Stimulated activated CD4-positive, alpha-beta T cell treated with anti-CD3 and anti-CD28 coated beads, Interleukin-15, amount 100 ng/mL, for 1 hour (primary cell): ENCODE data around the gene CHAF1A.

Experiments used
- DNase-seq, 2 donors: peaks; one replicate each; pipeline ENCODE4 v3.0.0-alpha.2; 2020; ENCODE audit warnings: low read depth in 1 of 2, low spot score in 1 of 2

Gene CHAF1A

DNA sequence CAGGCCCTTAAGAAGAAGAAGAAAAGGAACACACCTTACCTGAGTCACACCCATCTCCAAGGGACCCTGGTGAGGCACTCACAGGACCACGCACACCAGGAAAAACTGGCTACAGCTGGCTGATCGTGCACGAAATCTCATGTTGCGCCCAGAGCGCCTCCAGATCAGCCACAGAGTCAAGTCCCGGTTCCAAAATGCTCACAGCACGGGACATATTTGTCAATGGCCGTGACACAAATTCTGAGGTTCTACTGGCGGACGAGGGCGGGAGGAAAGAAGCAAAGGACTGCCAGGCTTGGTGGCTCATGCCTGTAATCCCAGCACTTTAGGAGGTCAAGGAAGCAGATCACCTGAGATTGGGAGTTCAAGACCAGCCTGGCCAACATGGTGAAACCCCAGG lies 23.6 kb upstream of the CHAF1A start:
- DNase-seq = no peak

DNA sequence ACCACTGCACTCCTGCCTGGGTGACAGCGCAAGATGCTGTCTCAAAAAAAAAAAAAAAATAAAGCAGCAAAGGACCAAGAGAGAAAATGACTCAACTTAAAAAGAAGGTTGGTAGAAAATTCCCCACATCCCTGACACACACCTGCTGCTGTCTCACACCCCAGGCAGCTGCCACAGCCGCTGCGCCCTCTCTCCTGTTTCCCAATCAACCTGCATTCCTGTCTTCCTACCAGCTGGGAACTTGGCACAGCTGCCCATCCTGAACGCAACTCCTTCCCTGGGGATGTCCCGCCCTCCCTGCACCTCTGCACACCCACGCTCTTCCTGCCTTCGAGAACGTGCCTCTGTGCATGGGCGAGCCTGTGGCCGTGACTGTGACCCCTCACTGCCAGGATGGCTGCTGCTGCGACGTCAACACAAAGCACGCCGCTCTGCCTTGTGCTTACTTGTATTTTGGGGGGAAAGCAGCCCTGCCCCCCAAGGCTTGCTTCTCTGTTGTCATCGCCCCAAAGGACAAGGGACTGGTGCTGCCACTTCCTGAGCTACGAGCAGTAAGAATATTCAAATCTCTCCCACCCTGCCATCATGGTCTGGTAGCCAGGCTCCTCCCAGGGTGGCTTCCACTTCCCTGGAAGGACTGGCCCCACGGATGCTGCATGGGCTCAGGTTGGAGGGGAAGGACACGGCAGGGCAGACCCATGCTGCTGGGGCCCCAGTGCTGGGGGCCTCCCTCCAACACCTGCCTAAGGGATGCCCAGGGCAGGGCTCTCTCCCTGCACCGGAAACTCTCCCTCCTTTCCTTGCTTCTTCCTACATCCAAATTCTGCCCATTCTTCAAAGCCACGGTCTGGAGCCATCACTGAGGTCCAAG lies 22.8 kb upstream of the CHAF1A start:
- DNase-seq = no peak

DNA sequence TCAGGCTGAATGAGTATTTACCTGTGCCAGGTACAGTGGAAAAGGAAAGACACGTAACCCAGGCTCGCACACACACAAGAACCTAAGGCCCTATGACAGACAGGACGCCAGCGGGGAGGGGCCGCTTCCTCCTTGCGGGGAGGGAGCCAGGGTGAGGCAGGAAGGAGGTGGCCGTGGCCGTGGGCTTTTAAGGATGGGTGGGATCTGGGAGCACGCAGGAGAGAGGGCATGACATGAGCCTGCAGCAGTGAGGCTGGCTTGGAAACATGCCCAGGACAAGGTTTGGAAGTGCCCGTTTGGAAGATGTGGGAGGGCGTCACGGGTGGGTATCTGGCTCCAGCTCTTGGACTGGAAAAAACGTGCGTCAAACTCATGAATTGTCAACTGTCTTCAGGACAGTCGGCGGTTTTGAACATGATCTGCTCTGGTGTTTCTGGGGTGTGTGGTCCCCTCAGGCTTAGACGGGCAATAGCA lies 22.1 kb upstream of the CHAF1A start:
- DNase-seq = peak; percentile 21 to 26

DNA sequence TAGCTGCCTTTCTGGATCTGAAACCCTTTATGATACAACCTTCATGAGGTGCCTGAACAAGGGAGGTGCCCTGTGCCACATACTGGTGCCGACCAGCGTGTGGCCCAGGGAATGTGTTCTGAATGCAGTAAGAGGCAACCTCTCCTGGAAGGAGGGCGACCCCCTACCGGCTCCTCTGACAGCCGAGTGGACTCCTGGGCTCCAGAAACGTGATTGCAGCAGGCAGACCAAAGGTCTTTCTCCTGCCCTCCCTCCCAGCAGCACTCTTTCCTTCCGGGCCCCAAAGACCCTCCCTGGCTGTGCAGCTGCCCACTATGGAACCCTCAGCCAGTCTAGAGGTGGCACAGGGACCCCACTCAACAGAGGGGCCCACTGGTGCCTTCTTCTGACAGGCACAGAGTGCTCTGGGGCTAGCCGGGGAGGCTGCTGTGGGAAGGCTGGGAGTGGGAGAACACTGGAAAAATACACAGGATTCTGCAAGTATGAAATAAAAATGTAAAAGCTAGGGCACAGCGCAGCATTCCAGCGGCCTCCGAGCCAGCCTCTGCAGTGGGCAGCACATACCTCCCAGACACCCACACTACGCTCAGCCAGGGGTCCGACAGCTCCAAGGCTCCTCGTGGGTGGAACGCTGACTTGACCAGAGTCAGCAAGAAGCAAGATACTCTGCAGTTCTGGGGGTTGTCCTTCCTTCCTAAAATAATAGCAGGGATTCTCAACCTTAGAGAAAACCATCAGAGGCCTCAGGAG lies 17.0 kb upstream of the CHAF1A start:
- no peak for DNase-seq

DNA sequence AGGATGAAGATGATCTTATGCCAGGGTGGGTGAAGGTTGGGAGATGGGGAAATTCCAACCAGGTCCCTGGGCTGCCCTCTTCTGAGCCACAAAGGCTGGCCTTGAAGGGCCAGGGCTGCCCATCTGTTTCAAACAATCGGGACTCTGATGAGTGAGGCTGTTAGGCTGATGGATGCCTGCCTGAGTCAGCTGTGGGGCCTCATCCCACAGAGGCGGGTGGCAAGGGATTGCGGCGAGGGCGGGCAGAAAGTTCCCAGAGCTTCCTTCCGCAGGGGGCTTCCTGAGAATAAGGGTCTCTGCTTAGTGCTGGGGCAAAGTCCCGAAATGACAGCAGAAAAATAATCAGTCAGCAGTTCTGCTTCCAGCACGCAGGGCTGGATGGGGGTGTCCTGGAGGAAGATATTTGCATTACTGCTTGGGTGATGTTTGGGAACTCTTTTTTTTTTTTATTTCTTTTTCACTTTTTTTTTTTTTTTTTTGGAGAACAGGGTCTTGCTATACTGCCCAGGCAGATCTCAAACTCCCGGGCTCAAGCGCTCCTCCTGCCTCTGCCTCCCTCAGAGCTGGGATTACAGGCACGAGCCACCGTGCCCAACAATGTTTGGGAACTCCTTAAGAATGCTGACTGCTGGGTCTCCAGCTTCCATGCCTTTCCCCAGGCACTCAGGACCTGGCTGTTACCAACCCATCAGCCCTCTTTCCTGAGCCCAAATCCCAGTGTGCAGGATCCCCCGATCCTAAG lies 16.2 kb upstream of the CHAF1A start:
- DNase-seq = no peak

DNA sequence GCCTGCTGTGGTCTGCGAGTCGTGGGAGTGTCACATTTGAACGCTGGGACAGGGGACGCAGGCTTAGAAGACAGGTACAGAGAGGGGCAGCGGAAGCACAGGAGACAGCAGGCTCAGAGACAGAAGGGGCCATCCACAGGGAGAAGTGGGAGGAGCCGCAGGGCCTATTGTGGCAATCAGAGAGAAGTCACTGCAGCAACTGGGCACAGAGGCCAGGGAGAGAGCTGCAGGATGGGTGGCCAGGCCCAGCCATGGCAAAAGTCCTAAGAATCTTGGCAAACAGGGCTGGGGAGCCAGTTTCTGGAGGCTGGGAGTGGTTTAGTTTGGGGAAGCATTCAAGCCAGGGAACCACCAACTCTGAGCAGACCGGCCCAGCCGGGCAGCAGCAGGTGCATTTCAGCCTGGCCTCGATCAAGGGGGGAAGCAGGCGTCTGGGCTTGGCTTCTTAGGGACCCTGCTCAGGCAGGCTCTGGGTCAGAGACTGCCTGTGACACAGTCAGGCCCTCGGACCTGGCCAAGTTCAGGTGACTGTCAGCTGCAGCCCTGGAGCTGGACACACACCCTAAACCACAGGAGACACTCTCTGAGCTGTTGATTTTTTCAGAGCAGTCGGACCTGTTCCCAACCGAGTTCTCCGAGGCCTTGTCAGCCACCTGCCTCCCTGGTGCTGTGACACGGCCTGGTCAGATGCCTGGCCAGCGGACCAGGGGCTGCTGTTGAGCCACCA lies 13.9 kb upstream of the CHAF1A start:
- DNase-seq = no peak

DNA sequence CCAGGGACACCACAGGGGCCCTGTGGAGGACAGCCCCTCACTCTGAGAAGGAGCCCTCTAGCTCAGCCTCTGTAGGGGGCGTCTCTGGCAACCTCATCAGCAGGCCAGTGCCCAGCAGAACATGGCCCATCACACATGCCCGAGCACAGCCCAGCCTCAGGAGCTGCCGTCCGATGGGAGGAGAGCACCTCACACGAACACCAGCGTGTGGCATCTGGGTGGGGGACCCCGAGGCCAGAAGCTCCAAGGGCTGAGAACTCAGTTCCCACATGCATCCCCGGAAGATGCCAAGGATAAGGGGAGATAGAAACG lies 13.4 kb upstream of the CHAF1A start:
- no peak for DNase-seq

DNA sequence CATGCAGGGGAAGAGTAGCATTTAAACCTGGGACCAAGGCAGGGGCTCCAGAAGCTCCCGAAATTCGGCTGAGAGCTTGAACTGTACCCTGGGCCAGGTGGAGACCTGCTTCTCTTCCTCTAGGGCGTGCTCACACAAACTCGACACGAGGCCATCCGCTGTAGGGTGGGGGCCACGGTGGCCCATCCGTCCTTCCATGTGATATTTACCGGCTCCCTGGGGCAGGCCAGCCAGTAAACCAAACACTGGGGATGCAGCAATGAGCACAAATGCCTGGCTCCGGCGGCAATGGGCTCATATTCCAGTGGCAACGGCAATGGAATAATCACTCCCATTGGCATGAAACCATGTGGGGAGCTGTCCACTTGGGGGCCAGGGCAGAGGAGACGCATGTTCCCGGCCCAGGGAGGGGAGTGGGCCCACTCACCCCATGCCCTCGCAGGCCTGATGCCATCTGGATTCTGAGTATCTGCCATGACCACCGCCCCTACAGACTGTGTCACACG lies 12.9 kb upstream of the CHAF1A start:
- no peak for DNase-seq

DNA sequence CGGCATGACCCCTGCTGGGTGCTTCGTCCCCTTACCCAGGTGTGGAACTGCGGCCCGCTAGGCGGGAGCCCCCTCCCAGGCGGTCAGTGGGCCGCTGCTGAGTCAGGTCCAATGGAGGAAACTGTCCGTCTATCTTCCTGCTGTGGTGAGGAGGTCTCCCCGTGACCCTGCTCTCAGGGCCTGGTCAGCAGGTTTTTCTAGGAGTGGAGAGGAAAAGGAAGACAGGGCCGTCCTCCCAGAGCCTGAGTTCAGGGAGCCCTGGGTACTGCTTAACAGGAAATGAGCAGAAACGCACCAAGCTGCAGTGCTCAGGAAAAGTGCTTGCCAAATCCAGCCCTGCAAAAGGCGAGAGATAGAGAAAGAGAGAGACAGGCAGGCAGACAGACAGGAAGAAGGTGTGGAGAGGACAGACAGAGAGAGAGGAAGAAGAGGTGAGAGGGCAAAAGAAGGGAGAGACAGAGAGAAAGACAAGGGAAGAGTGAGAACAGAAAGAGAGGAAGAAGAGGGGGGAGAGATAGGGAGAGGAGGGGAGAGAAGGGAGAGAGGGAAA lies 12.3 kb upstream of the CHAF1A start:
- no peak for DNase-seq

DNA sequence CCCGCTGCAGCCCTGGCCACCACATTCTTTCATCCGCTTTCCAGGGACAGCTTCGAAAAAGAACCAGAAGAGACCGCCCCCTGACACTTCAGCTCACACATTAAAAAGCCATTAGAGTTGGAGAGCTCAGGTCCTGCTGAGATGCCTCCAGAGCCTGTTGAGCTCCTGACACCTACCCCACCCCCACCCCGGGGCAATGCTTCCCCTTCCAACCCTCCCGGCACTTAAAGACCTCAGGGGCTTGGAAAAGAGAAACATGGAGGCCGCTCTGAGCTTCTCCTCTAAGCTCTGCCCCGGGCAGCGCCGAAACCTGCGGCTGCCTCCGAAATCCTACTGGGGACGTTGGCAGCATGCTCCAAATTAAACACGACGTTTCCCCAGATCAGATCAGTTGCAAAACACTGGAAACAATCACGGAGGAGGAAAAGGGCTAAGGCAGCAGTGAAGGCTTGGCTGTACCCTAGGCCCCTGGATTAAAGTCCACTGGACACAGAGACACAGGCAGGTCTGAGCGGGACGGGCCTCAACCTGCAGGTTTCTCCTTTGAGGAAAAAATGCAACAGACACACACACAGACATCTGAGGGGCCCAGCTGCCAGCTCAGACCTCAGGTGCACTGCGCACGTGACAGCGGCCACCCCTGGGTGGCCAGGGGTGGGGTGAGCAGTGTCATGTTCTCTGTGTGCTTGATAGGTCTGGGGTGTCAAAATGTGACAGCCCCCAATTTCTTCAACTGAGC lies 11.7 kb upstream of the CHAF1A start:
- no peak for DNase-seq

DNA sequence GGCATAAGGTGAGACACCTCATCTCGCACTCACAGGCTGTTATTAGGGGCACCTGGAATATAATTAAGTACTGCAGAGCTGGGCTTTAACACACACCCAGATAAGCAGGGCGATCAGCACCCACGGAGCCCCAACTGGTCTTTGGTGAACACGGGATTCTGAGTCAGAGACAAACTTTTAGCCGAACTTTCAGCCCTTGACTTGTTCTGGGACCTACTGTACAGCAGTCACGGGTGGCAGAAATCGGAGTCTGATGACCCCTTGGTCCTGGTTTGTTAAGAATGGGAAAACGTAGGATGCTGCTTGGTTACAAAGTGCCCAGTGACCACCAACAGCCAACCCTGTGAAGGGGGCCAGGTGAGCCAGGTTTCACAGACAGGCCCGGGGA lies 11.1 kb upstream of the CHAF1A start:
- DNase-seq = no peak

DNA sequence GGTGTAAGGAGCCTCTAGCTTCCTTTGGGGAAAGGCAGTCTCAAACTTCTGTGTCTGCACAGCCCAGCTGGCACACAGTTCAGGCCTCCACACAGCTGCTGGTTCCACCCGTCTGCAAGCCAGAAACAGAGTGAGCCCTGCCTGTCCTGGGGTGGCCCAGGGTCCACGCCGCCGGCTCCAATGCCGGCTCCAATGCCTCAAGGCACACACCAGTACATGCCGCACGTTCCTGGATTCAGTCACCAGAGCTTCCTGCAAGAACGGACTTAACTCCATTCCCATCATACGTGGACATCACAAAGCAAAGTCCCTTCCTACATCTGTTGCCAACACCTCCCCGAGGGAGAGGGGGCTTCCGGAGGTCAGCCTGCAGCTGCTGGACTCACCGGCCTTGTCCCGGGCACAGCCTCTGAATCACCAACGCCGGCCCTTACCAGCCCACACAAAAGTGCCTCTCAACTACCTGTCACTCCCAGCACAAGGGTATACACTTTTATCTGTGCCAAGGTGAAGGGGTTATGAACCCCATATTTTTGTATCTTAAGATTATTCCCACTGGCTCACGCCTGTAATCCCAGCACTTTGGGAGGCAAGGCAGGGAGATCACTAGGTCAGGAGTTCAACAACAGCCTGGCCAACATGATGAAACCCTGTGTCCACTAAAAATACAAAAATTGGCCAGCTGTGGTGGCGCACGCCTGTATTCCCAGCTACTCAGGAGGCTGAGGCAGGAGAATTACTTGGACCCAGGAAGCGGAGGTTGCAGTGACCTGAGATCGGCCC lies 10.5 kb upstream of the CHAF1A start:
- DNase-seq = no peak

DNA sequence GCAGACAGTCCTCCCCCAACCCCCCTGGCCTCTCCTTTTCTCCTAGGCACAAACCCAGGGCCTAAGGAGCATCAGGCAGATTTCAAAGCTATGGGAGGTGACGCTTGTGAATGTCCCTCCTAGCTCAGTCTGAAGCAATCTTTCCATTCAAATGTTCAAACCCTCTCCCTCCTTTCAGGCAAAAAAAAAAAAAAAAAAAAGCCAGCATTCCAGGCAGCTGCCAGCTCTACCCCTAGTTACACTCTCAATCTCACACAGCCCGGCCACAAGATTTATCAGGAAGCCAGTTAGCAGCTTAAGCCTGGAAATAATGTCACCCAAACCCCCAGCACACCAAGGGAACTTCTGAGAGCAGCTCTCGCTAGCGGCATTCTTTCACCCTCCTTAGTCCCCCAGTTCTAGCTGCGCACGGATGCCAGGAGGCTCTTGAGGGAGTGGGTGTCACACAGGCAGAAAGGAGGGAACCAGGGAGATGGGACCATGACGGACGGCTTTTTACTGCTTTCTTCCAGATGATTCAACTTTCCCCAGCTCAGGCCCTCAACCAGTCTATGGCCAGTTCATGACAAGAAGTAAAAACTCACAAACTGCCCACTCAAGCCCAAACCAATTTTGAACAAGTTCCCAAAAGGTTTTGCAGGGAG lies 8.4 kb upstream of the CHAF1A start:
- no peak for DNase-seq

DNA sequence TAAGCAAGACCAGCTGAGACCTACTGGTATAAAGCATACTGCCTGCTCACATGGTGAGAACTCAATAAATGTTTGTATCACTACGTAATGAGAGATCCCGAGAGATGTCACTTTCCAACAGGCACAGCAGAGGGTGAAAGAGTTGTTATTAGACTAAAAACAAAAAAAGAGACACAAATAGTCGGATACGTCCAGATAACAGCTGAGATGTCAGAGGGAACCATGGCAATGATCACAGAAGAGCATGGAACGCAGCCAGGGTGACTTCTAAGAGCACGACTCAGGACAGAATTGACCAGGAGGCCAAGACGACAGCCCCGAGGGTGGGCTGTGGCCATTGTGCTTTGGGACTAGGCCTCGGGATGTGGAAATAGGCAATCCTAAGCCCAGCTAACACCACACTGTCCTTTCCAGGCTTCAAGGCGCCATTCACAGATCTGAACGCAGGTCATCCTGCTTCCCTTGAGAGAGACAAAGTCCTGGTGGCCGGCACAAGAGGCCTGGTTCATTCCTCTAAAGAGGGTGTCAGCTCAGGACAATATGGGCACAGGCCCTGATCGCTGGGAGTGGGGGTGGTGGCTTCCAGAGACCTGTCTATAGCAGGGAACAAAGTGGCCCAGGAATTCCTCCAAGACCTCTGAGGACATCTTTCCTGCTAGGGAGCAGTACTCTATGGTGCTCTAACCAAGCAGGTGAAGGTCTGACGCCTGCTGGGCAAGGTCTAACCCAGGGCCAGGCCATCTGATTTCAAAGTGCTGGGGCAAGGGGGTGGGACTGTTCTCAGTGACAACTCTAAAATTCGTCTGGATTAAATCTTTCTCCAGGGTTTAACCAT lies 5.3 kb upstream of the CHAF1A start:
- no peak for DNase-seq

DNA sequence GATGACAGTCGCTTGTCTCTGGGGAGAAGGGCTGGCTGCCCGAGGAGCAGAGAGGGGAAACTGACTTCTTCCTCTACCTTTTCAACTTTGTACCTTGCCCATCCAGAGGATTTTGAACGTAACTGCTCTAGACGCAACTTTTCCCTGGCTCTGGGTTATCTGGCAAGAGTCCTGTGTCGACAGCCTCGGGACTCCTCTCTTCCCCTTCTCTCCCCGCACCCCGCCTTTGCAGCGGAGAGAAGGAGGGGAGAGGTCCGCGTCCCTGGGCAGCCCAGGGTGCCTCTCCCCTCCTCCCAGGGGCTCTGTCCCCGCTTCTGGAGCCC lies 2.7 kb upstream of the CHAF1A start:
- peak in 1 of 2 donors; percentile 18 for DNase-seq

DNA sequence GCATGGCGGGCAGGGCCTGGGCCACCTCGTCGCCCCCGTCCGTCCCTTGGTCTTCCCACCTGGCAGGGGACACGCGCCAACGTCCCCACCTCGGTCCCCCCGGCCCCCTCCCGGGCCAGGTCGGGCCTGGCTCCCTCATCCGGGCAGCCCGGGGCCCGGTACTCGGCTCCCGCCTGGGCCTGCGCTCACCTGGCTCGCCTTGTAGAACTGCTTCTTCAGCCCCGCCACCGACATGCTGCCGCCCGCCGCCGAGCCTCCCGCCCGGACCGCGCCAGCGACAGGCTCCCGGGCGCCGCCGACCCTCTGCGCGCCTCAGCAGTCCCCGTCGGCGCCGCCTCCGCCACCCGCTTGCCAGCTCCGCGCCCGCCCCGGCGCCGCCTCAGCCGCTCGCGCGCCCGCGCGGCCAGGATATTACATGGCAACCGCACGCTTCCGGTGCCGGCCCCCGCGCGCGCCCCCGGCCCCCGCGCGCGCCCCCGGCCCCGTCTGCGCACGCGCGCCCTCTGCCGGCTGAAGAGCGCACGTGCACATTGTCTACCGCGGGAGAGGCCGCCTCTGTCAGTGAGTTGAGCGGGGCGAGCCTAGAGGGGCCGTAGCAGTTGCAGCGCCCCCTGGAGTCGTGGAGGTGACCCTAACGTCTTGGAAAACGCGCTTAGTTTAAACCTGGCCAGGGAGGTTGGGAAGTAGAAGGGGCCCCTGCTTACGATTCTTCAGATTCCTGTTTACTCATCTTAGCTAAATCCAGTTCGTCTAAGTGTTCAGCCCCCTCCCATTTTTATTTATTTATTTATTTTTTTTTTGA lies 2.1 kb upstream of the CHAF1A start, which contains the start of gene SH3GL1:
SH3GL1 (minus strand) TSS at position 413 of the 802 bp plus-strand sequence; CDS start at position 234, 179 bp downstream.
- peak; percentile 84 to 90 for DNase-seq

DNA sequence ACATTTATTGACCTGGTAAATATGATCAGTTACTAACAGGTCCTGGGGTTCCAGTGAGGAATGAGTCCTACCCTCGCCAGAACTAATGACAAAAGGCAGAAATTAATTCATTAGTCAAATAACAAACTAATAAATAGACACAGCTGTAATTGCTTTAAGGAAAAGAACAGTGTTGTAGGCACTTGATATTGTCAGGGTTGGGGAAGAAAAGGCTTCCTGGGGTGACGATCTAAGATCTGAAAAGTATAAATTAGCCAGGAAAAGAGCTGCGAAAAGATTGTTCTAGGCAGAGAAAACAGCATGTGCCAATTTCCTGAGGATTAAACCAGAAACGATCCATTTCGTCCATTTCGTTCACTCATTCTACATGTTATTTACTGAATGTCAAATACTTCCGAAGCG lies 670 bp upstream of the CHAF1A start:
- DNase-seq = no peak
